Panc1 (cell line): Measurements from ENCODE around the gene ZFHX2. TPM values are rescaled to one million over a fixed set of nuclear protein-coding genes. Genes with fewer than 3 reads are reported as not detected.

Experiments
- ATAC-seq: fragments of 200-7000 bp; cut with Tn5 transposase; 2 replicates; pipeline ENCODE4 v1.9.1; 2020; ENCODE audit warnings: mild to moderate bottlenecking, moderate library complexity
- BruUV-seq: library from RNA; stranded (reverse); fragments of 400-500 nt; replicated peaks from 2 replicates; lab custom pipeline; 2021; lab: Mats Ljungman, UMichigan
- CTCF ChIA-PET: fragments of 300-600 bp; sonication (Branson Sonifier 250); formaldehyde crosslinking; loops from one replicate; lab custom pipeline; 2022; ENCODE audit warnings: antibody characterized with exemption; lab: Charles Lee
- POLR2A ChIA-PET: fragments of 300-600 bp; sonication (Branson Sonifier 250); formaldehyde crosslinking; loops from one replicate; lab custom pipeline; 2022; ENCODE audit warnings: antibody characterized with exemption; lab: Charles Lee
- DNase-seq: peaks from one replicate; pipeline ENCODE4 v3.0.0-alpha.2; 2010; ENCODE audit warnings: low read depth, low spot score
- H3K27ac ChIP-seq: 2 replicates; pipeline ENCODE4 v1.5.1; 2011; ENCODE audit warnings: mild to moderate bottlenecking, low read length, inconsistent platforms
- H3K27me3 ChIP-seq: fragments of 200-500 bp; sonication (Bioruptor generic); 2 replicates; pipeline ENCODE4 v1.6.0; 2014; ENCODE audit warnings: low read length, inconsistent platforms; ENCODE audit not compliant: control insufficient read depth, insufficient read depth
- H3K36me3 ChIP-seq: fragments of 200-500 bp; sonication (Bioruptor generic); 2 replicates; pipeline ENCODE4 v1.5.1; 2014; ENCODE audit warnings: inconsistent platforms, mild to moderate bottlenecking, low read length, moderate library complexity; ENCODE audit not compliant: control insufficient read depth, insufficient read depth
- H3K4me1 ChIP-seq: 2 replicates; pipeline ENCODE4 v1.5.1; 2011; ENCODE audit warnings: inconsistent platforms, mild to moderate bottlenecking, low read length, moderate library complexity; ENCODE audit not compliant: control insufficient read depth, insufficient read depth
- H3K4me3 ChIP-seq, 2 experiments: 2 replicates each; pipeline ENCODE4 v1.5.1; 2011 to 2012; ENCODE audit warnings: low read depth in 2 of 2, low read length in 2 of 2, mild to moderate bottlenecking in 2 of 2, inconsistent platforms in 1 of 2, moderate library complexity in 1 of 2
- H3K9me3 ChIP-seq: fragments of 200-500 bp; sonication (Bioruptor generic); 2 replicates; pipeline ENCODE4 v1.5.1; 2014; ENCODE audit warnings: low read depth, mild to moderate bottlenecking, inconsistent platforms, low read length, moderate library complexity; ENCODE audit not compliant: control insufficient read depth, insufficient read depth
- POLR2AphosphoS5 ChIP-seq: IDR thresholded peaks from 2 replicates; pipeline ENCODE4 v1.6.1; 2012; ENCODE audit warnings: mild to moderate bottlenecking, low read depth, low read length, moderate library complexity
- SIN3A ChIP-seq: IDR thresholded peaks from 2 replicates; pipeline ENCODE4 v1.6.1; 2012; ENCODE audit warnings: low read depth, mild to moderate bottlenecking, low read length, moderate library complexity, borderline replicate concordance; ENCODE audit not compliant: insufficient read depth
- TCF7L2 ChIP-seq: IDR thresholded peaks from 2 replicates; pipeline ENCODE4 v1.6.1; 2011; ENCODE audit warnings: mild to moderate bottlenecking, low read depth, low read length, inconsistent platforms
- in situ Hi-C: cut with HindIII; loops from 2 replicates; pipeline ENCODE4 v1.10.0; 2016; ENCODE audit warnings: low sequenced_read_pairs, low pct_unique_long_range_greater_than_20kb
- intact Hi-C: fragments of 100-400 bp; cut with micrococcal nuclease; formaldehyde crosslinking; loops from one replicate; pipeline ENCODE4 v1.10.0; 2022; ENCODE audit not compliant: unreplicated experiment
- total RNA-seq: library from RNA; stranded (reverse); gene quantifications from one replicate; pipeline ENCODE4 v1.2.1, GENCODE V29; 2021; ENCODE audit not compliant: unreplicated experiment
- TF ChIP-seq, protein P1 (sequence below): fragments of 450-650 bp; IDR thresholded peaks from 2 replicates; pipeline ENCODE4 v1.5.1; 2017; ENCODE audit warnings: mild to moderate bottlenecking
- TF ChIP-seq, protein P2 (sequence below), 2 experiments: IDR thresholded peaks; 2 replicates each; pipeline ENCODE4 v1.6.1; 2011 to 2012; ENCODE audit warnings: low read depth in 2 of 2, control low read depth in 1 of 2, low read length in 1 of 2, mild to moderate bottlenecking in 1 of 2, moderate library complexity in 1 of 2; ENCODE audit not compliant: insufficient read depth in 1 of 2

Gene ZFHX2
- total RNA-seq, 1 experiment from 2014 or later, result 2.4 TPM

DNA sequence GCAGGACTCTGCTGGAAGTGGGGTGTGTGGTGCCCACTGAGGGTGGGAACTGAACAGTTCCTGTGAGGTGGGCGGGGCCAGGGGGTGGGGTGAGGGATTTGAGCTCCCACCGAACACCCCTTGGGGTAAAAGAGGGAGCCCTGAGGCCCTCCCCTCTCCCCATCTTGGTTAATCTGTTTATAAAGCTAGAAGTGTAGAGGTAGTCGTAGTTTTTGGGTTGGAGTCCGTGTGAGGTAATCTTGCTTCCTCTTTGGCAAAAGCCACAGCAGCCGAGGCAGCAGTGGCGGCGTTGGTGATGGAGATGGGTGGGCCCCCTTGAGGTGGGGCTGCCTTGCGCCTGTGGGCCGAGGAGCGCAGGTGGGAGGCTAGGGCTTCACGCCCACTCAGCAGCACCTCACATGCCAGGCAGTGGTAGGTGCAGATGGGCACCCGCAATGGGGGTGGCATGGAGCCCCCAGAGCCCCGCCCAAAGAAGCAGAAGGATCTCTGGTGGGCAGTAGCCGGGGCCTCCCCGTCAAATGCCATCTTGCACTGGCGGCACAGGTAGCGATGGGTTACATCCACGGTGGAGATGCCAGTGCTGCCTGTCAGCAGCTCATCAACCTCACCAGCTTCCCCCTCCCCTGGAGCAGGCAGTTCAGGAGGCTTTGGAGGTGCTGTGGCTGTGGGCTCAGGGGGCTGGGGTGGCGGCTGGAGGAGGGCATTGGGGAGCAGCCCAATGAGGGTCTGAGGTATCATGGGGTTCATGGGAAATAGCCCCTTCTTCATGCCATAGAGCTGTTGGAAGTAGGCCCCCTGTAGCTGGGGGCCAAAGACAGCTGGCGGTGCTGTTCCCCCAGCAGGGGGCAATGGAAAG lies 29.6 kb downstream of the ZFHX2 start:
- ATAC-seq, result no peak
- CTCF ChIA-PET, result no interaction called here

DNA sequence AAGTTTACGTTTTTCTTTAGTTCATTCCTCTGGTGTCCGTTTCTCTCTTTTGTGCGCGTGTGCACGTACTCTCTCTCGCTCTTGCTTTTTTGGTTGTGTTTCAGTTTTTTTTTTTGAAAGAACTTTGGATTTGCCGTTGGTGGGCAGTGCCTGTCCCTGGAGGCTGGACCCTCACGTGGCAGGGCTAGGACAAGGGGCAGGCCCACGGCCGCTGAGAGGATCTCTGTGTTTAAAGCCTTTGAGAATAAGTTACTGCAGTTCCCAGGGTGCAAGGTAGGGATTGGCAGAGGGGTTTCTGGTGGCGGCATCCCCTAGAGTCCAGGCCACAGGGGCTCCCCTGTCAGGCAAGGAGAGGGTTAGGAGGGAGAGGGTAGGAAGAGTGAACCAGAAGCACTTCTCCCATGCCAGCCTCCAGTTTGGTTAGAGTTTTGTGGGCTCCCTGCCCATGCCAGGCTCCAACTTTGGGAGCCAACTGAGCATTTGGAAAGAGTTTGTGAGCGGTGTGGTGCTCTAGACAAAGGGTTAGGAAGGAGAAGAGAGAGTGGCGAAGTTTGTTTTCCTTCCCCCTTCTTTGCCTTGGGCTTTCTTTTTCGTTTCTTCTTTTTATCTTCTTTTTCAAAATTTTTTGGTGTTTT lies 30.5 kb downstream of the ZFHX2 start:
- Histone ChIP-seq H3K9me3 (no peaks in the 10 kb centered on the region), H3K36me3 (no peaks in the 10 kb centered on the region), H3K4me1 (no peaks in the 10 kb centered on the region), H3K27ac (no peak overlapping the region), H3K4me3 (no peak overlapping the region), H3K27me3 (no peaks in the 10 kb centered on the region)
- ChIA-PET CTCF (no interaction called here), POLR2A (no interaction called here)
- ATAC-seq (no peak), DNase-seq (no peak)
- BruUV-seq, result no TSS peak
- in situ Hi-C loops, result no loop called here
- TF ChIP-seq, protein P1, sequence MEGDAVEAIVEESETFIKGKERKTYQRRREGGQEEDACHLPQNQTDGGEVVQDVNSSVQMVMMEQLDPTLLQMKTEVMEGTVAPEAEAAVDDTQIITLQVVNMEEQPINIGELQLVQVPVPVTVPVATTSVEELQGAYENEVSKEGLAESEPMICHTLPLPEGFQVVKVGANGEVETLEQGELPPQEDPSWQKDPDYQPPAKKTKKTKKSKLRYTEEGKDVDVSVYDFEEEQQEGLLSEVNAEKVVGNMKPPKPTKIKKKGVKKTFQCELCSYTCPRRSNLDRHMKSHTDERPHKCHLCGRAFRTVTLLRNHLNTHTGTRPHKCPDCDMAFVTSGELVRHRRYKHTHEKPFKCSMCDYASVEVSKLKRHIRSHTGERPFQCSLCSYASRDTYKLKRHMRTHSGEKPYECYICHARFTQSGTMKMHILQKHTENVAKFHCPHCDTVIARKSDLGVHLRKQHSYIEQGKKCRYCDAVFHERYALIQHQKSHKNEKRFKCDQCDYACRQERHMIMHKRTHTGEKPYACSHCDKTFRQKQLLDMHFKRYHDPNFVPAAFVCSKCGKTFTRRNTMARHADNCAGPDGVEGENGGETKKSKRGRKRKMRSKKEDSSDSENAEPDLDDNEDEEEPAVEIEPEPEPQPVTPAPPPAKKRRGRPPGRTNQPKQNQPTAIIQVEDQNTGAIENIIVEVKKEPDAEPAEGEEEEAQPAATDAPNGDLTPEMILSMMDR, result no peak
- TF ChIP-seq SIN3A (no peak), TCF7L2 (no peak), POLR2AphosphoS5 (no peak)
- intact Hi-C loops, result no loop called here

More for the DNA sequence above, 29.6 kb downstream of the ZFHX2 start:
- no peak for DNase-seq
- TF ChIP-seq, protein P1, result no peak
- no peak for TF ChIP-seq POLR2AphosphoS5
- TF ChIP-seq, protein P2, sequence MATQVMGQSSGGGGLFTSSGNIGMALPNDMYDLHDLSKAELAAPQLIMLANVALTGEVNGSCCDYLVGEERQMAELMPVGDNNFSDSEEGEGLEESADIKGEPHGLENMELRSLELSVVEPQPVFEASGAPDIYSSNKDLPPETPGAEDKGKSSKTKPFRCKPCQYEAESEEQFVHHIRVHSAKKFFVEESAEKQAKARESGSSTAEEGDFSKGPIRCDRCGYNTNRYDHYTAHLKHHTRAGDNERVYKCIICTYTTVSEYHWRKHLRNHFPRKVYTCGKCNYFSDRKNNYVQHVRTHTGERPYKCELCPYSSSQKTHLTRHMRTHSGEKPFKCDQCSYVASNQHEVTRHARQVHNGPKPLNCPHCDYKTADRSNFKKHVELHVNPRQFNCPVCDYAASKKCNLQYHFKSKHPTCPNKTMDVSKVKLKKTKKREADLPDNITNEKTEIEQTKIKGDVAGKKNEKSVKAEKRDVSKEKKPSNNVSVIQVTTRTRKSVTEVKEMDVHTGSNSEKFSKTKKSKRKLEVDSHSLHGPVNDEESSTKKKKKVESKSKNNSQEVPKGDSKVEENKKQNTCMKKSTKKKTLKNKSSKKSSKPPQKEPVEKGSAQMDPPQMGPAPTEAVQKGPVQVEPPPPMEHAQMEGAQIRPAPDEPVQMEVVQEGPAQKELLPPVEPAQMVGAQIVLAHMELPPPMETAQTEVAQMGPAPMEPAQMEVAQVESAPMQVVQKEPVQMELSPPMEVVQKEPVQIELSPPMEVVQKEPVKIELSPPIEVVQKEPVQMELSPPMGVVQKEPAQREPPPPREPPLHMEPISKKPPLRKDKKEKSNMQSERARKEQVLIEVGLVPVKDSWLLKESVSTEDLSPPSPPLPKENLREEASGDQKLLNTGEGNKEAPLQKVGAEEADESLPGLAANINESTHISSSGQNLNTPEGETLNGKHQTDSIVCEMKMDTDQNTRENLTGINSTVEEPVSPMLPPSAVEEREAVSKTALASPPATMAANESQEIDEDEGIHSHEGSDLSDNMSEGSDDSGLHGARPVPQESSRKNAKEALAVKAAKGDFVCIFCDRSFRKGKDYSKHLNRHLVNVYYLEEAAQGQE (IDR thresholded peaks at IDR 0.05; ENCODE audit: insufficient read depth in 1 of 2, low read depth in 2 of 2, low read length in 1 of 2), result no peak
- TF ChIP-seq TCF7L2, result no peak
- no peak for TF ChIP-seq SIN3A
- H3K27me3 ChIP-seq, result no peaks in the 10 kb centered on the region
- in situ Hi-C loops (no loop called here), intact Hi-C loops (no loop called here)
- H3K9me3 ChIP-seq, result no peaks in the 10 kb centered on the region
- no peaks in the 10 kb centered on the region for H3K36me3 ChIP-seq
- POLR2A ChIA-PET, result no interaction called here
- no peaks in the 10 kb centered on the region for H3K4me1 ChIP-seq
- no TSS peak for BruUV-seq
- no peak overlapping the region for H3K4me3 ChIP-seq
- H3K27ac ChIP-seq, result no peak overlapping the region
